ENCODE results near the gene MPDZ. TPM values are rescaled to one million over a fixed set of nuclear protein-coding genes. Genes with fewer than 3 reads are reported as not detected.

Gene MPDZ
- 67.4 TPM for polyA plus RNA-seq (2013, experiment 1 of 4)
- polyA plus RNA-seq (2013, experiment 2 of 4): 68.8 TPM
- polyA plus RNA-seq (2013, experiment 3 of 4): 44.5 TPM
- 55.2 TPM for polyA plus RNA-seq (2013, experiment 4 of 4)

GRCh38 chr9:13279284-13280141 lies at the start of gene MPDZ:
Gene MPDZ, minus strand, starts transcription at chr9:13279692. Its CDS starts 29,377 bp downstream, at chr9:13250315.
- Histone ChIP-seq H3K27me3 (ENCODE audit: control insufficient read depth, insufficient read depth, low read length, poor library complexity, severe bottlenecking) (no peaks in the 10 kb centered on the region), H3K4me1 (ENCODE audit: control insufficient read depth, insufficient read depth, low read length) (peaks cover 27% of the 10 kb centered on the region), H3K36me3 (ENCODE audit: control insufficient read depth, insufficient read depth, low read length) (no peaks in the 10 kb centered on the region), H3K4me3 (ENCODE audit: insufficient read depth, low read depth, low read length) (peak within 1 kb of the TSS; percentile 73), H3K27ac (ENCODE audit: insufficient read depth, low read depth, low read length, poor library complexity, severe bottlenecking) (peak within 1 kb of the TSS; percentile 87), H3K9me3 (ENCODE audit: control insufficient read depth, low read length) (no peaks in the 10 kb centered on the region)
- WGBS, 2 experiments: 7% methylated on average over 80 to 82 of the region's 82 CpGs

- H3K27me3 ChIP-seq (ENCODE audit: control insufficient read depth, insufficient read depth, low read length, poor library complexity, severe bottlenecking): no peaks in the 10 kb centered on the region
- 96 to 100% methylated on average over 1 of the region's 1 CpG for WGBS, 2 experiments
- no peaks in the 10 kb centered on the region for H3K36me3 ChIP-seq (ENCODE audit: control insufficient read depth, insufficient read depth, low read length)
- no peak overlapping the region for H3K27ac ChIP-seq (ENCODE audit: insufficient read depth, low read depth, low read length, poor library complexity, severe bottlenecking)
- H3K4me1 ChIP-seq (ENCODE audit: control insufficient read depth, insufficient read depth, low read length): no peaks in the 10 kb centered on the region
- no peak overlapping the region for H3K4me3 ChIP-seq (ENCODE audit: insufficient read depth, low read depth, low read length)
- no peaks in the 10 kb centered on the region for H3K9me3 ChIP-seq (ENCODE audit: control insufficient read depth, low read length)
Observed at GRCh38 chr9:13324988-13325387, 45.5 kb upstream of the MPDZ start.

- H3K36me3 ChIP-seq (ENCODE audit: control insufficient read depth, insufficient read depth, low read length): no peaks in the 10 kb centered on the region
- no peak overlapping the region for H3K27ac ChIP-seq (ENCODE audit: insufficient read depth, low read depth, low read length, poor library complexity, severe bottlenecking)
- no peaks in the 10 kb centered on the region for H3K4me1 ChIP-seq (ENCODE audit: control insufficient read depth, insufficient read depth, low read length)
- no peak overlapping the region for H3K4me3 ChIP-seq (ENCODE audit: insufficient read depth, low read depth, low read length)
- no peaks in the 10 kb centered on the region for H3K9me3 ChIP-seq (ENCODE audit: control insufficient read depth, low read length)
- 93 to 96% methylated on average over 27 to 29 of the region's 29 CpGs for WGBS, 2 experiments
- H3K27me3 ChIP-seq (ENCODE audit: control insufficient read depth, insufficient read depth, low read length, poor library complexity, severe bottlenecking): no peaks in the 10 kb centered on the region
Observed at GRCh38 chr9:13322828-13323550, 43.5 kb upstream of the MPDZ start.

GRCh38 chr9:13318027-13318426 lies 38.5 kb upstream of the MPDZ start:
- WGBS, 2 experiments: 91 to 96% methylated on average over 4 of the region's 4 CpGs
- Histone ChIP-seq H3K9me3 (ENCODE audit: control insufficient read depth, low read length) (no peaks in the 10 kb centered on the region), H3K4me3 (ENCODE audit: insufficient read depth, low read depth, low read length) (no peak overlapping the region), H3K4me1 (ENCODE audit: control insufficient read depth, insufficient read depth, low read length) (no peaks in the 10 kb centered on the region), H3K27ac (ENCODE audit: insufficient read depth, low read depth, low read length, poor library complexity, severe bottlenecking) (no peak overlapping the region), H3K36me3 (ENCODE audit: control insufficient read depth, insufficient read depth, low read length) (no peaks in the 10 kb centered on the region), H3K27me3 (ENCODE audit: control insufficient read depth, insufficient read depth, low read length, poor library complexity, severe bottlenecking) (no peaks in the 10 kb centered on the region)

GRCh38 chr9:13296972-13297371 lies 17.5 kb upstream of the MPDZ start:
- Histone ChIP-seq H3K4me3 (ENCODE audit: insufficient read depth, low read depth, low read length) (no peak overlapping the region), H3K4me1 (ENCODE audit: control insufficient read depth, insufficient read depth, low read length) (no peaks in the 10 kb centered on the region), H3K9me3 (ENCODE audit: control insufficient read depth, low read length) (no peaks in the 10 kb centered on the region), H3K27ac (ENCODE audit: insufficient read depth, low read depth, low read length, poor library complexity, severe bottlenecking) (no peak overlapping the region), H3K36me3 (ENCODE audit: control insufficient read depth, insufficient read depth, low read length) (no peaks in the 10 kb centered on the region), H3K27me3 (ENCODE audit: control insufficient read depth, insufficient read depth, low read length, poor library complexity, severe bottlenecking) (no peaks in the 10 kb centered on the region)
- WGBS, 2 experiments: 83 to 88% methylated on average over 1 of the region's 1 CpG

- H3K4me1 ChIP-seq (ENCODE audit: control insufficient read depth, insufficient read depth, low read length): no peaks in the 10 kb centered on the region
Observed at GRCh38 chr9:13295556-13295955, 16.1 kb upstream of the MPDZ start.

GRCh38 chr9:13292782-13293181 lies 13.3 kb upstream of the MPDZ start:
- no peaks in the 10 kb centered on the region for H3K4me1 ChIP-seq (ENCODE audit: control insufficient read depth, insufficient read depth, low read length)
- H3K36me3 ChIP-seq (ENCODE audit: control insufficient read depth, insufficient read depth, low read length): no peaks in the 10 kb centered on the region

More at GRCh38 chr9:13295556-13295955, 16.1 kb upstream of the MPDZ start:
- Histone ChIP-seq H3K27ac (ENCODE audit: insufficient read depth, low read depth, low read length, poor library complexity, severe bottlenecking) (no peak overlapping the region), H3K9me3 (ENCODE audit: control insufficient read depth, low read length) (no peaks in the 10 kb centered on the region), H3K36me3 (ENCODE audit: control insufficient read depth, insufficient read depth, low read length) (no peaks in the 10 kb centered on the region), H3K4me3 (ENCODE audit: insufficient read depth, low read depth, low read length) (no peak overlapping the region), H3K27me3 (ENCODE audit: control insufficient read depth, insufficient read depth, low read length, poor library complexity, severe bottlenecking) (no peaks in the 10 kb centered on the region)
- WGBS, 2 experiments: 92 to 96% methylated on average over 1 of the region's 1 CpG

GRCh38 chr9:13292158-13292557 lies 12.7 kb upstream of the MPDZ start:
- Histone ChIP-seq H3K27me3 (ENCODE audit: control insufficient read depth, insufficient read depth, low read length, poor library complexity, severe bottlenecking) (no peaks in the 10 kb centered on the region), H3K36me3 (ENCODE audit: control insufficient read depth, insufficient read depth, low read length) (no peaks in the 10 kb centered on the region), H3K4me3 (ENCODE audit: insufficient read depth, low read depth, low read length) (no peak overlapping the region), H3K27ac (ENCODE audit: insufficient read depth, low read depth, low read length, poor library complexity, severe bottlenecking) (no peak overlapping the region), H3K4me1 (ENCODE audit: control insufficient read depth, insufficient read depth, low read length) (no peaks in the 10 kb centered on the region), H3K9me3 (ENCODE audit: control insufficient read depth, low read length) (no peaks in the 10 kb centered on the region)
- WGBS, 2 experiments: 73 to 80% methylated on average over 3 of the region's 3 CpGs

More at GRCh38 chr9:13292782-13293181, 13.3 kb upstream of the MPDZ start:
- Histone ChIP-seq H3K27me3 (ENCODE audit: control insufficient read depth, insufficient read depth, low read length, poor library complexity, severe bottlenecking) (no peaks in the 10 kb centered on the region), H3K27ac (ENCODE audit: insufficient read depth, low read depth, low read length, poor library complexity, severe bottlenecking) (no peak overlapping the region), H3K4me3 (ENCODE audit: insufficient read depth, low read depth, low read length) (no peak overlapping the region), H3K9me3 (ENCODE audit: control insufficient read depth, low read length) (no peaks in the 10 kb centered on the region)
- 80 to 86% methylated on average over 2 of the region's 2 CpGs for WGBS, 2 experiments

- Histone ChIP-seq H3K9me3 (ENCODE audit: control insufficient read depth, low read length) (no peaks in the 10 kb centered on the region), H3K4me1 (ENCODE audit: control insufficient read depth, insufficient read depth, low read length) (no peaks in the 10 kb centered on the region)
Observed at GRCh38 chr9:13291718-13292117, 12.2 kb upstream of the MPDZ start.

GRCh38 chr9:13284011-13284410 lies 4.5 kb upstream of the MPDZ start:
- WGBS, 2 experiments: 92 to 93% methylated on average over 3 of the region's 3 CpGs
- Histone ChIP-seq H3K4me3 (ENCODE audit: insufficient read depth, low read depth, low read length) (no peak overlapping the region), H3K9me3 (ENCODE audit: control insufficient read depth, low read length) (no peaks in the 10 kb centered on the region), H3K27ac (ENCODE audit: insufficient read depth, low read depth, low read length, poor library complexity, severe bottlenecking) (no peak overlapping the region), H3K27me3 (ENCODE audit: control insufficient read depth, insufficient read depth, low read length, poor library complexity, severe bottlenecking) (no peaks in the 10 kb centered on the region), H3K36me3 (ENCODE audit: control insufficient read depth, insufficient read depth, low read length) (no peaks in the 10 kb centered on the region), H3K4me1 (ENCODE audit: control insufficient read depth, insufficient read depth, low read length) (peaks cover 14% of the 10 kb centered on the region)

More at GRCh38 chr9:13291718-13292117, 12.2 kb upstream of the MPDZ start:
- Histone ChIP-seq H3K27me3 (ENCODE audit: control insufficient read depth, insufficient read depth, low read length, poor library complexity, severe bottlenecking) (no peaks in the 10 kb centered on the region), H3K36me3 (ENCODE audit: control insufficient read depth, insufficient read depth, low read length) (no peaks in the 10 kb centered on the region), H3K27ac (ENCODE audit: insufficient read depth, low read depth, low read length, poor library complexity, severe bottlenecking) (no peak overlapping the region), H3K4me3 (ENCODE audit: insufficient read depth, low read depth, low read length) (no peak overlapping the region)
- WGBS, 2 experiments: 100% methylated on average over 1 of the region's 1 CpG

Data from ectodermal cell (in vitro differentiated cells).